A673 (cell line): ENCODE measurements around the gene ALG6. TPM values are rescaled to one million over a fixed set of nuclear protein-coding genes. Genes with fewer than 3 reads are reported as not detected.
"Not testable (repeated sequence)": the region's sequence is repeated elsewhere in the genome, so short reads cannot be mapped to it uniquely, and the experiment has no call there.

Experiments
- BruUV-seq: library from RNA; stranded (reverse); fragments of 400-500 nt; replicated peaks from 2 replicates; lab custom pipeline; 2021; lab: Mats Ljungman, UMichigan
- CTCF ChIA-PET: fragments of 300-600 bp; sonication (Branson Sonifier 250); formaldehyde crosslinking; loops from one replicate; lab custom pipeline; 2022; ENCODE audit warnings: antibody characterized with exemption; lab: Charles Lee
- POLR2A ChIA-PET: fragments of 300-600 bp; sonication (Branson Sonifier 250); formaldehyde crosslinking; loops from one replicate; lab custom pipeline; 2022; ENCODE audit warnings: antibody characterized with exemption; ENCODE audit not compliant: low non-redundant PET; lab: Charles Lee
- DNase-seq: peaks from one replicate; pipeline ENCODE4 v3.0.0-alpha.2; 2015; ENCODE audit warnings: low spot score
- H3K27ac ChIP-seq: fragments of 200-600 bp; sonication (generic); 2 replicates; pipeline ENCODE4 v1.5.1; 2016; ENCODE audit warnings: mixed run types, low read depth, mild to moderate bottlenecking, mixed read lengths, antibody characterized with exemption, low read length; ENCODE audit not compliant: poor library complexity, severe bottlenecking
- H3K27me3 ChIP-seq: fragments of 200-600 bp; sonication (generic); replicated peaks from 2 replicates; pipeline ENCODE4 v1.6.1; 2017; ENCODE audit warnings: mixed run types, low read depth, mild to moderate bottlenecking, mixed read lengths, antibody characterized with exemption, low read length; ENCODE audit not compliant: insufficient read depth, poor library complexity
- H3K36me3 ChIP-seq: fragments of 200-600 bp; sonication (generic); 2 replicates; pipeline ENCODE4 v1.6.1; 2016; ENCODE audit warnings: mixed run types, mild to moderate bottlenecking, mixed read lengths, antibody characterized with exemption, low read length; ENCODE audit not compliant: insufficient read depth, poor library complexity, severe bottlenecking
- H3K4me1 ChIP-seq: fragments of 200-600 bp; sonication (generic); 2 replicates; pipeline ENCODE4 v1.6.1; 2017; ENCODE audit warnings: mixed run types, mild to moderate bottlenecking, mixed read lengths, antibody characterized with exemption, low read length; ENCODE audit not compliant: insufficient read depth, poor library complexity, severe bottlenecking
- H3K4me3 ChIP-seq: fragments of 200-600 bp; sonication (generic); 2 replicates; pipeline ENCODE4 v1.5.1; 2016; ENCODE audit warnings: low read depth, mixed run types, mild to moderate bottlenecking, mixed read lengths, low read length; ENCODE audit not compliant: poor library complexity, severe bottlenecking
- H3K9me3 ChIP-seq: fragments of 200-600 bp; sonication (generic); 2 replicates; pipeline ENCODE4 v1.6.1; 2016; ENCODE audit warnings: mixed run types, low read depth, mild to moderate bottlenecking, mixed read lengths, antibody characterized with exemption, low read length; ENCODE audit not compliant: poor library complexity, severe bottlenecking
- CTCF ChIP-seq: fragments of 300-800, 200-600 bp; sonication (generic); conservative IDR thresholded peaks from 2 replicates; pipeline ENCODE4 v1.5.1; 2017; ENCODE audit warnings: low read depth, mild to moderate bottlenecking, antibody characterized with exemption, low read length, moderate library complexity, mixed read lengths
- EZH2 ChIP-seq: fragments of 200-600 bp; sonication (generic); IDR thresholded peaks from 2 replicates; pipeline ENCODE4 v1.6.1; 2017; ENCODE audit warnings: borderline replicate concordance, low read depth, mild to moderate bottlenecking, mixed read lengths, antibody characterized with exemption, low read length; ENCODE audit not compliant: poor library complexity, severe bottlenecking
- intact Hi-C: fragments of 100-400 bp; cut with micrococcal nuclease; formaldehyde crosslinking; loops from one replicate; pipeline ENCODE4 v1.10.0; 2022; ENCODE audit not compliant: unreplicated experiment
- total RNA-seq: library from RNA; stranded (reverse); gene quantifications from 2 replicates; pipeline ENCODE4 v1.2.3, GENCODE V29; 2021

ALG6 gene
- total RNA-seq, 1 experiment from 2014 or later = 33.0 TPM

DNA sequence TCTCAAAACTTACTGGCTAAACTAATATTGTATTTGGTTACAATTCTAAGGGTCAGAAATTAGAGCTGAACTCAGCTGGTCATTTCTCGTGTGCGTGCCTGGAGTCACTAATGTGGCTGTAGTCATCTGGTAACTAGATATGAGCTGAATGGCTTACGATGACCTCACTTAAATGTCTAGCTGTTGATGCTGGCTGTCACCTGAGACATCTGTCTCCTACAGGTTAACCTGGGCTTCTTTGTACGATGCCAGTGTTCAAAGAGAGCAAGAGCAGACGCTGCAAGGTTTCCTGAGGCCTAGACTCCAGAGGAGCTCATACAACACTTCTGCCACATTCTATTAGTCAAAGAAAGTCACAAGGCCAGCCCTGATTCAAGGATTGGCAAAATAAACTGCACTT lies 17.1 kb upstream of the ALG6 start:
- Histone ChIP-seq H3K27me3 (no peaks in the 10 kb centered on the region), H3K27ac (no peak overlapping the region), H3K36me3 (no peaks in the 10 kb centered on the region), H3K9me3 (no peaks in the 10 kb centered on the region), H3K4me1 (no peaks in the 10 kb centered on the region), H3K4me3 (no peak overlapping the region)
- no peak for TF ChIP-seq EZH2
- no peak for TF ChIP-seq CTCF
- intact Hi-C loops = no loop called here
- POLR2A ChIA-PET = no interaction called here
- no peak for DNase-seq
- CTCF ChIA-PET = no interaction called here
- BruUV-seq = no TSS peak

GRCh38 chr1:63352736-63353135 lies 14.7 kb upstream of the ALG6 start:
- CTCF ChIA-PET = no interaction called here
- no TSS peak for BruUV-seq

DNA sequence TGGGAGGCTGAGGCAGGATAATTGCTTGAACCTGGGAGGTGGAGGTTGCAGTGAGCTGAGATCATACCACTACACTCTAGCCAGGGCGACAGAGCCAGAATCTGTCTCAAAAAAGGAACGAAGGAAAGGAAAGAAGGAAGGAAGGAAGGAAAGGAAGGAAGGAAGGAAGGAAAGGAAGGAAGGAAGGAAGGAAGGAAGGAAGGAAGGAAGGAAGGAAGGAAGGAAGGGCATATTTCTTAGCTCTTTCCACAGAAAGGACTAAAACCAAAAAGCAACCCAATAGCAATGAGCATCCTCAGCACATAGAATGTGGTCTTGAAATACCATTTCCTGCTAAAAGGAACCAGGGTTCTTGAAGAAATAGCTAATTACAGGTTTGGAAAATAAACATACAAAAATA lies 11.2 kb upstream of the ALG6 start:
- POLR2A ChIA-PET = interaction anchor here (0.6 to 0.7 kb wide), 2 partner anchors 51 to 85 kb away, joined by 4 to 6 read pairs; no protein-coding TSS in a partner anchor
- H3K36me3 ChIP-seq = not testable (repeated sequence)
- intact Hi-C loops = loop anchor here (1.0 kb wide), 1 partner anchor 431 kb away; no protein-coding TSS in a partner anchor

More at GRCh38 chr1:63352736-63353135, 14.7 kb upstream of the ALG6 start:
- Histone ChIP-seq H3K4me3 (no peak overlapping the region), H3K27ac (no peak overlapping the region), H3K36me3 (no peaks in the 10 kb centered on the region), H3K4me1 (no peaks in the 10 kb centered on the region), H3K9me3 (no peaks in the 10 kb centered on the region), H3K27me3 (no peaks in the 10 kb centered on the region)
- POLR2A ChIA-PET = no interaction called here
- intact Hi-C loops = no loop called here
- TF ChIP-seq EZH2 (no peak), CTCF (no peak)
- no peak for DNase-seq

DNA sequence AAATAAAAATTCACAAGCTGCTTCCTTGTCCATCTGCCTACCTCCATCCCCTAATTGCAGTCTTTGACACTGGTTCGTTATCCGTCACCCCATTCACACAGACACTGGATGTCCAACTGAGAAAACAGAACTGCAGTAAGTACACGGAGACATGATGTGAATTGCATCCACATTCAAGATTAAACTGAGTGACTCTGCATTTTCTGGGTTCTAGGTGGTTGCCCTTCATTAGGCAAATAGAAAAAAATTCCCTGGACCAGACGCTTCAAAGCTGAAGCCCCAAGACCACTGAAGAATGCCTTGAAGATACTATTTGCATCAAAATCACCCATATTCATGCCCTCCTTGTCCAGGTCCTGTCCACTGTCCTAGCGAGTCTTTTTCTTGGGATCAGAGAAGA lies 7.9 kb upstream of the ALG6 start:
- Histone ChIP-seq H3K36me3 (no peaks in the 10 kb centered on the region), H3K4me3 (no peak overlapping the region), H3K27me3 (no peaks in the 10 kb centered on the region), H3K4me1 (peaks cover 6% of the 10 kb centered on the region), H3K9me3 (no peaks in the 10 kb centered on the region), H3K27ac (no peak overlapping the region)
- POLR2A ChIA-PET = no interaction called here
- no TSS peak for BruUV-seq
- DNase-seq = no peak
- CTCF ChIA-PET = no interaction called here
- intact Hi-C loops = no loop called here
- no peak for TF ChIP-seq EZH2
- TF ChIP-seq CTCF = no peak

More for the DNA sequence above, 11.2 kb upstream of the ALG6 start:
- H3K9me3 ChIP-seq, H3K27ac ChIP-seq, BruUV-seq, H3K4me3 ChIP-seq, H3K27me3 ChIP-seq, H3K4me1 ChIP-seq, CTCF ChIA-PET: not testable (repeated sequence)
- DNase-seq = peak; percentile 61
